ENCODE results near the gene MOCS1. TPM values are rescaled to one million over a fixed set of nuclear protein-coding genes. Genes with fewer than 3 reads are reported as not detected.
A peak's percentile ranks its signal among the peaks of the same experiment; 100 is the strongest.

The MOCS1 gene
- total and polyA plus RNA-seq, 4 donors: 6.7 to 36.2 (median 29.2) TPM

- no peak overlapping the region for H3K9ac ChIP-seq (ENCODE audit: low read depth in 1 of 2, low read length in 2 of 2)
- 94% methylated on average over 5 of the region's 5 CpGs for WGBS
- H3K4me1 ChIP-seq (ENCODE audit: control insufficient read depth in 4 of 4, insufficient read depth in 4 of 4, low read length in 3 of 4): peaks cover 20 to 69% (median 61%) of the 10 kb centered on the region in 4 donors
- no peaks in the 10 kb centered on the region for H3K9me3 ChIP-seq (ENCODE audit: control insufficient read depth in 4 of 4, low read length in 3 of 4)
- TF ChIP-seq ZBTB33 (IDR thresholded peaks at IDR 0.05): no peak
- no peak for TF ChIP-seq FOXA1 (IDR thresholded peaks at IDR 0.05)
- no peak for TF ChIP-seq RAD21 (IDR thresholded peaks at IDR 0.05)
- TF ChIP-seq MAX (IDR thresholded peaks at IDR 0.05): no peak
- TF ChIP-seq HNF4A (conservative IDR thresholded peaks at IDR 0.05): no peak
- TF ChIP-seq REST (IDR thresholded peaks at IDR 0.05): no peak
- TF ChIP-seq YY1 (IDR thresholded peaks at IDR 0.05): no peak
- no peak for TF ChIP-seq RXRA (IDR thresholded peaks at IDR 0.05)
- TF ChIP-seq EGR1 (IDR thresholded peaks at IDR 0.05; ENCODE audit: low read depth in 2 of 2): no peak
- TF ChIP-seq HNF4G (IDR thresholded peaks at IDR 0.05): no peak
- no peak for TF ChIP-seq TAF1 (conservative IDR thresholded peaks at IDR 0.05)
- no peak for TF ChIP-seq JUND (IDR thresholded peaks at IDR 0.05)
- no peak overlapping the region for H3K4me3 ChIP-seq (ENCODE audit: low read depth in 1 of 3, low read length in 3 of 3)
- DNase-seq (ENCODE audit: low spot score): no peak
- peaks cover 0 to 13% (median 7%) of the 10 kb centered on the region in 4 donors for H3K36me3 ChIP-seq (ENCODE audit: control insufficient read depth in 4 of 4, insufficient read depth in 3 of 4, low read depth in 1 of 4, low read length in 3 of 4)
- H3K27ac ChIP-seq (ENCODE audit: low read depth in 1 of 2, low read length in 2 of 2): peak overlapping the region; percentile 77 to 93
- no peaks in the 10 kb centered on the region for H3K27me3 ChIP-seq (ENCODE audit: control insufficient read depth in 4 of 4, insufficient read depth in 4 of 4, low read length in 3 of 4)
Measured at GRCh38 chr6:39922821-39923220, 11.4 kb downstream of the MOCS1 start.

- Histone ChIP-seq H3K9ac (ENCODE audit: low read depth in 1 of 2, low read length in 2 of 2) (peak overlapping the region in 1 of 2 donors; percentile 43), H3K27ac (ENCODE audit: low read depth in 1 of 2, low read length in 2 of 2) (peak overlapping the region; percentile 37 to 61), H3K4me1 (ENCODE audit: control insufficient read depth in 4 of 4, insufficient read depth in 4 of 4, low read length in 3 of 4) (peaks cover 25 to 68% (median 56%) of the 10 kb centered on the region in 4 donors), H3K27me3 (ENCODE audit: control insufficient read depth in 4 of 4, insufficient read depth in 4 of 4, low read length in 3 of 4) (no peaks in the 10 kb centered on the region), H3K36me3 (ENCODE audit: control insufficient read depth in 4 of 4, insufficient read depth in 3 of 4, low read depth in 1 of 4, low read length in 3 of 4) (peaks cover 0 to 8% (median 2%) of the 10 kb centered on the region in 4 donors), H3K9me3 (ENCODE audit: control insufficient read depth in 4 of 4, low read length in 3 of 4) (no peaks in the 10 kb centered on the region), H3K4me3 (ENCODE audit: low read depth in 1 of 3, low read length in 3 of 3) (no peak overlapping the region)
- WGBS: 31% methylated on average over 3 of the region's 3 CpGs
- DNase-seq (ENCODE audit: low spot score): no peak
- TF ChIP-seq HNF4A (conservative IDR thresholded peaks at IDR 0.05) (peak; percentile 80 to 84), FOXA1 (IDR thresholded peaks at IDR 0.05) (no peak), CTCF (IDR thresholded peaks at IDR 0.05; ENCODE audit: low read depth, low read length, missing input control) (no peak), ZBTB33 (IDR thresholded peaks at IDR 0.05) (no peak), REST (IDR thresholded peaks at IDR 0.05) (no peak), JUND (IDR thresholded peaks at IDR 0.05) (peak in 1 of 2 donors; percentile 44), HNF4G (IDR thresholded peaks at IDR 0.05) (no peak), MAX (IDR thresholded peaks at IDR 0.05) (peak; percentile 38), GABPA (IDR thresholded peaks at IDR 0.05 in 1 of 2, conservative IDR thresholded peaks at IDR 0.05 in 1 of 2) (peak in 1 of 2 donors; percentile 11), FOXA2 (IDR thresholded peaks at IDR 0.05) (peak; percentile 35), RXRA (IDR thresholded peaks at IDR 0.05) (peak; percentile 49 to 85), SP1 (IDR thresholded peaks at IDR 0.05) (peak; percentile 43), YY1 (IDR thresholded peaks at IDR 0.05) (peak; percentile 15), EGR1 (IDR thresholded peaks at IDR 0.05; ENCODE audit: low read depth in 2 of 2) (no peak), RAD21 (IDR thresholded peaks at IDR 0.05) (peak; percentile 24 to 40), TAF1 (conservative IDR thresholded peaks at IDR 0.05) (no peak)
Measured at GRCh38 chr6:39920157-39920556, 14.1 kb downstream of the MOCS1 start.

All from liver (tissue), 9 donors.